NCI-H1105 treated with DMSO at 0.1 percent for 48 hours (cell line): ENCODE measurements around the gene CD79A.
"Not testable (repeated sequence)": the region's sequence is repeated elsewhere in the genome, so short reads cannot be mapped to it uniquely, and the experiment has no call there.

Experiments
- DNase-seq: peaks from one replicate; lab custom pipeline; 2025; lab: John Stamatoyannopoulos, UW

The CD79A gene

DNA sequence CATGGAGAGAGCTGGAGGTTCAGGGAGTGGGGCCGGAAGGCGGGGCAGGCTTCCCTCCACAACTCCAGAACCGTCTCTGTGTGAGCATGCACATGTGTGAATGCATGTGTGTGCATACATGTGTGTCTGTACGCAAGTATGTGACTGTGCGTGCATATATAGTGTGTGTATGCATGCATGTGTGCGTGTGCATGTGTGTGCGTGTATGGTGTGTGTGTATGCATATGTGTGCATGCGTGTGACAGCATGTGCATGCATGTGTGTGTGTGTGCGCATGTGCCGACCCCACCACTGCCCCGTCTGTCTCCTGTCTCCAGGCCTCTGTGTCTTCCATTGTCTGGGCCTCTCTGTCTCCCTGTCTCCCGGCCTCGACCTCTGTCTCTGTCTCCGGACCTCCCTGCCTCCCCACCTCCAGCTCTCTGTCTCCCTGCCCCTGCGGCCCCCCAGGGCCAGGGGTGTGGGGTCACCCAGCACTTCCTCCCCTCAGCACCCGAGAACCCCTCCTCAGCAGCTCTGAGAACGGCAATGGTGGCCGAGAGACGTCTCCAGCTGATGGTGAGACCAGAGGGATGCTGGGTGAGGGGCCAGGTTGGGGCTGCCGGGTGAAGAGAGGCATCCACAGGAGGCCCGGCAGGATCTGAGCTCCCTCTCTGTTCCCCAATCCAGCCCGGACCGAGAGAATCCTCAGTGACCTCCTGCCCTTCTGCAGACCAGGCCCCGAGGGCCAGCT, 28.4 kb downstream of the CD79A start:
- DNase-seq, result no peak

DNA sequence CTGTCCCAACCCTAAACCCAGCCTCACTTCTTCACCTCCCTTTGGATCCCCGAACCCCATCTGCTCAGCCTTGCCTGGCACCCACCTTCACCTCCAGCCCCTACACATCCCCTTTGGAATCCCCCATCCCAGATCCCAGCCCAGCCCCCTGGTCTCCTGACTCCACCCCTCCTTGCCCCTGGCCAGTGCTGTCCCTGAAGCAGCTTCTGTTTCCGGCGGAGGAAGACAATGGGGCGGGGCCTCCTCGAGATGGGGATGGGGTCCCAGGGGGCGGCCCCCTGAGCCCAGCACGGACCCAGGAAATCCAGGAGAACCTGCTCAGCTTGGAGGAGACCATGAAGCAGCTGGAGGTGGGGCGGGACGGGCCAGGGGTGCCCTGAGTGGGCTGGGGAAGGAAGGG, 29.2 kb downstream of the CD79A start:
- DNase-seq, result no peak

DNA sequence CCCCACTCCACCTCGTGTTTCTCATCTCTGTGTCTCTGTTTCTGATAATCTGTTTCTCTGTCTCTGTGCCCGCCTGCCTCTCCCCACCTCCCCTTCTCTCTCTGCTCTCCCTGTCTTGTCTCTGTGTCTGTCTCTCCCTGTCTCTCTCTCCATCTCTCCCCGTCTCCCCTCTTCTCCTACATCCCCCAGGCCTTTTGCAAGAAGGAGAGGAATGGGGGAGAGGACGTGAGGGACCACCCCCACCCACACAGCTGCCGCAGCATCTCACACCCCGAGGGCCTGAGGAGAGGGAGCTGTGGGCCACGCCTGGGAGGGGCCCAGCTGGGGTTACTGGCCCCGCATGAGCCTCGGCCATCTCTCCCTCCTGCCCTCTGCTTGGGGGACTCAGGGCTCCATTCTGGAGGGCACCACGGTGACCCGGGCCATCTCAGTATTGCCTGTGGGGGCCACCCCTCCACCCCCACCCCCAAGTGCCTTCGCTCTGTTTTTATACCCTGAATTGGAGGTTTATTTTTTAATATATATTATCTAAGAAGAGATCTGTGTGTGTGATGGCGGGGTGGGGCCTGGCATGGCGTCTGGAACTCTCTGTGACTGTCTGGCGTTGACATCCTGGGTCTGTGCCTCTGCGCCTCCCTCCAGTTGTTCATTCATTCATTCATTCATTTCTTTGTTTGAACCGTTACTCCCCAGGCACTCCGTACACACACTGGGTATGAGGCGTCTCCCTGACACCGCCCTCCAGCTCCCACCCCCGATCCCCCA, 30.0 kb downstream of the CD79A start:
- DNase-seq, result no peak

DNA sequence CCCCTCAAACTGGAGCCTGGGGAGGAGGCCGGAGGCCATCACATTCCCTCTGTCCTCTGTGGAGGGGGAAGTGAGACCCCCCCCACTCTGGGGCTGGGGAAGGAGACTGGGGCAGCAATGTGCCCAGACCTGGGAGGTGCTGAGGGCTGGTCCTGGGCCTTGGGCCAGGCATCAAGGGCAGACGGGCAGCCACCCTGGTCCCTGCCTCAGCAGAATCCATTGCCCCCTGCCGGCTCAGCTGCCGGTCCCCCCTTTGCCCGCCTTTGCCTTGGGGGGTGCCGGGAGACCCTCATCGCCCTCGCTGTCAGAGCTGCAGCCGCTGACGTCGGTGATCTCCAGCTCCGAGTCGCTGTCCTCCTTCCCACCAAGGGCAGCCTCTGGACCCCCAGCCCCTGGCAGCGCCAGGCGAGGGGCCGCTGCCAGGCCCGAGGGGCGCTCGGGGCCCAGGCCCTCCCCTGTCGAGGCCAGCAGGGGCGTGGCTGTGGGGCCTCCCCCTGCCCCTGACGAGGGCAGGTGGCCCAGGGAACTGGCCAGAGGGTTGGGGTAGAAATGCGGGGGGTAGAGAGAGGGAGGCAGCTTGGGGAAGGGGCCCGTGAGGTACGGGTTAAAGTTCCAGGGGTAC, 31.0 kb downstream of the CD79A start:
- no peak for DNase-seq

DNA sequence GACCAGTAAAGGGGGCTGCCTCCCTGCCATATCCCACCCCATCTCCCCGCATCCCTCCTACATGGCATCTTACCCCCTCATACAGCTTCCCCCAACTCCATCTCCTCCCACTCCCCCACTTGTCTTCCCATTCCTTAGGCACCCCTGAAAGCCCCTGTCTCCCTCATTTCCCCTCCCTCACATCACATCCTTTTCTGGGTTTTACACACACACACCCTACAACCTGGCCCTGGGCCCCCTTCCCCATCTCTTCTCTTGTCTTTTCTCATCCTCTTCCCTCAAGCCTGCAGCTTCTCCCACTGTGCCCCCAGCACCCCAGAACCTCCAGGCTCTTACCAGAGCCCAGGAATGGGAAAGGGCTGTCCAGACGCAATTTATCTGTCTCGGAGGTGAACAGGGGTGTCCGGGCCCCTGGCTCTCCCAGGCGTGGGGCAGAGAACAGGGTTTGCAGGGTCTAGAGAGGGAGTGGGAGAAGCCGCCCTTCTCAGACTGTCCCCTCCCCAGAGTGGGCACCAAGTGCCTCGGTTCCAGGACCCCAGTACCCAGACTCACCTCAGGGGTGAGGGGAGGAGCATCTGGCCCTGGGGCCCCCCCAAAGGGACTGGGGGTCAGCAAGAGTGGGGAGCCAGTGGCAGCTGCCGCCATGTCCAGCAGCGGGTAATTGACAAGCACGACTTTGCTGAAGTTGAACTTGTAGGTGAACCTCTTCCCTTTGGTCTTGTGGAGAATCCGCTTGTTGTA, 31.8 kb downstream of the CD79A start:
- DNase-seq, result no peak

DNA sequence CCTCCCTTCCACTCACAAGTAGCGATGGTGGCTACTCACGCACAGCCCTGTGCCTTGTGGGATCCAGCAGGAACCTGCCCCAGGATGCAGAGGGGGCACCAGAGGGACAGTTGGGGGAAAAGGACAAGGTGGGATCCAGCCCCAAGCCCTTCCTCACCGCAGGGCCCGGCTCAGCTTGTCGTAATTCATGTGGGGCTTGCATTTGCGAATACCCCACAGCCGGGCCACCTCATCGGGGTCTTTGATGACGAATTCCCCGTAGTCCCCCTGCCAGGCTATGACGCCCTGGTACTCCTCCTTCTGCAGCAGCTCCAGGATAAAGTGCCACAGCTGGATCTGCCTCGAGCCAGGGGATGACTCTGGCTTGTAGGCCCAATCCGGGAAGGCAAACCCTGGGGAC, 32.6 kb downstream of the CD79A start:
- DNase-seq, result no peak

DNA sequence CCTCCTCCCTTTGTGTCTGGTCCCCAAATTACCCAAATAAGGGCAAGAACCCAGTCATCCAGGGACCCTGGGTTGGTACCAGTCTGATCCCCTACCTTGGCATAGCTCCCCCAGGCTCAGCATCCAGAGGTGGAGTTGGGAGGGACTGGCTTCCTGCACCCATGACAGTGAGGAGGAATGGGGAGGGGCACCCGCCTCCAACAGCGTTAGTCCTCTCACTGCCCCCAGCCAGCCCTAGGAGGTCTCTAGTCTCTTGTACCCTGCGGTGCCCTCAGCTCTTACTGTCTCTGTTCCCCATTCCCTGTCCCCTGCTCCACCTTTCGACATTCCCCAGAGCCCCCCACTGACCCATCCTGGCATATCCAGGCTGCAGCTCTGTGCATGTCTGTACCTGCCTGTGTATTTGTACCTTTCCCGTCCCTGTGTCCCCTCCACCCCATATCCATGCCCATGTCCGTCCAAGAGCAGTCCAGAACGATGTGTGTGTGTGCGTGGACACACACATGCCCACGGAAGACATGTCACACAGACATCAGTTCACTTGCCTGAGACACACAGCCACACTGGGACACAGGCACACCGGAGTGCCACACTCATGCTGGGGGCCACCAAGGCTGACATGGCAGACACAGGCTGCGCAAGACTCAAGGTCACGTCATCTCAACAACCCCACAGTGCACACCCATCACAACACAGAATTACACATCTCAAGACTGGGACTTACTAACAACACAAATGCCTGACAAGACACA, 33.3 kb downstream of the CD79A start:
- DNase-seq, result no peak

DNA sequence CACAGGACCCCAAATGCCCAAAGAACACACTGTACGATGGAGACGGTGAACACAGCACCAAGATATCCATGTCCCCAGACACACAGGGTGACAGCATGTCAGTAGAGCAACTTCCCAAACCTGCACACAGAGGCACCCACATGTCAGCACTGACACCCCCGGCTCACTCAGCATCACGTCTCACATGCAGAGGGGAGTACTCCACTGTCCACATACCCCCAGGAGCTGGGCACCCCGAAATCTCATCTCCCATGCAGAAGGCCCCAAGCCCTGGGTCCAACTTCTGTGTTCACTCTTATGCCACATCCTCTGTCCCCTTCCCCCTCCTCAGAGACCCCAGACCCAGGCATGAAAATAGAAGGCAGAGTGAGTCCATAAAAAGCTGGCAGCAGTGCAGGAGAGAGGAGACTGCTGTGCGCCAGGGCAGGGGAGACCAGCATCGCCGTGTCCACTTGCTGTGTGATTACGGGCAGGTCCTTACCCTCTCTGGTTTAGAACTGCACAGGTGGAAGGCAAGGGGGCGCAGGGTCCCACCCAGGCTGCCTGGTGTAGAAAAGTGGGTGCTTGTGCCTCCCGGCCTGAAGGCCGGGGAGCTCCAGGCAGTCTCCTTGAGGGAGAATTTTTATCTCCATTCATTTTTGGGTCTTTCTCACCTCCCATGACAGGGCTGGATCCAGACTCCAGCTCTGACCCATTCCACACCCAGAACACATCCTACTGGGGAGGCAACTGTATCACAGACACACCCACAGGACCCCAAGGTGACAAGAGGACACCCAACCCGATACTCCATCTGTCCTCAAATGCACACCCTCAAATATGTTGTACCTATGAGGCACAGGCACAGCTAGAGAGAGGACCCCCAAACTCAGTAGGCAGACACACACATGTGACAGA, 34.2 kb downstream of the CD79A start:
- DNase-seq, result no peak

DNA sequence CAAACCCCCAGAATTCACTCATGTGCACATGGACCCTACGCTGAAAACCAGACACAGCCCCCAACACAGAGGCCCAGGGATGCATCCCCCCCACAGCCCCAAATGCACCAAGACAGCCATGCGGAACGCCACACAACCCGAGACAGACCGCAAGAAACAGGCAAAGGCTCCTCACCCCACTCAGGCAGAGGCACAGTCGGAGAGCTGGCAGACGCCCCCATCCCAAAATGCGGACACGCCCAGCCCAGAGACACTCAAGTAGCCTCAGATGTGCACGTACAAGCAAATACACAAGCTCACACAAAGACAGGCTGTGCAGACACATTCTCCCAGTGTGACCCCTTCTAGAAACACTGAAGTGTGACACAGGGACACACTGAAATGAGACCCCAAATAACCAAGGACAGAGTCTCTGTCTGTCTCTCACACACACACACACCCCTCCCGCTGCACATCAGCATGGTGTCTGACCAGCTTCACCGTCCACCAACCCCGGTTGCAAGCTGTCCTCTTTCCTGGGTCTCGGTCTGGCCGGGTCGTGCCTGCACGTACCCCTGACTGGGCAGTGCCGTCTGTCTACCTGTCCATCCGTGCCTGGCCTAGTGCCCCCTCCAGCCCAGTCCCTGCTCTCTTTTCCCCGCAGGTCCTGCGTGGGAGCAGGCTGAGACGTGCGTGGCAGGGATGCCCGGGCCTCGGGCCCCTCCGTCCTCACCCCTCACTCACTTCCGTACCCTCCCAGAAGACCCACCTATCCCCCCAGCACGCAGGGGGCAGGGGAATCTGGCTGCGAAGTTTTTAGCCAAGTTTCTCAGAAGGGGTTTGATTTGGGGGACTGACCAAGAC, 35.0 kb downstream of the CD79A start:
- DNase-seq, result no peak

DNA sequence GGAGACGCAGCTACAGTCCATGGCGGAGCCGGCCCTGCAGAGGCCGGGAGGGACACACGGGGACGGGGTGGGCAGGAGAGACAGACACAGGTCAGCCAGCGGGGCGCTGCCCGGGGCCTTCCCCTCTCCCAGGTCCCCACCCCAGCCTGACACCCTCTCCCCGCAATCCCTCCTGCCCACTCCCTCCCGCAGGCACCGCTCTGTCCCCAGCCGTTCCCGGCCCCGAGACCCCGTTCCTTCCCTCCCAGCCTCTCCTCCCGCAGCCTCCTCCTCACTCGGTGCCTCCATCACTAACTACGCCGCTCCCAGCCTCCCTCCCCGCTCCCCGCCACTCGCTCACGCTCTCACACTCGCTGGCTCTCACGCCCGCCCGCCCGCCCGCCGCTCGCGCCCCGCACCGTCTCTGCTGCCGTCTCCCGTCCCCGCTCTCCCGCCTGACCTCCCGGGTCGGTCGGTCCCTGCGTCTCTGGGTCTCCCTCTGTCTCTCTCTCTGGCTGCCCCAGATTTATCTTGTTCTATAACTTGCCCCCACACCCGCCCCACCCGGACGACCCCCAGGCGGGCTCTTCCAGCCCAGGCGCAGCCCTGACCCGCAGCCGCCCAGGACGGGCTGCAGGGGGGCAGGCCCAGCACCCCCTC, 35.9 kb downstream of the CD79A start:
- no peak for DNase-seq

DNA sequence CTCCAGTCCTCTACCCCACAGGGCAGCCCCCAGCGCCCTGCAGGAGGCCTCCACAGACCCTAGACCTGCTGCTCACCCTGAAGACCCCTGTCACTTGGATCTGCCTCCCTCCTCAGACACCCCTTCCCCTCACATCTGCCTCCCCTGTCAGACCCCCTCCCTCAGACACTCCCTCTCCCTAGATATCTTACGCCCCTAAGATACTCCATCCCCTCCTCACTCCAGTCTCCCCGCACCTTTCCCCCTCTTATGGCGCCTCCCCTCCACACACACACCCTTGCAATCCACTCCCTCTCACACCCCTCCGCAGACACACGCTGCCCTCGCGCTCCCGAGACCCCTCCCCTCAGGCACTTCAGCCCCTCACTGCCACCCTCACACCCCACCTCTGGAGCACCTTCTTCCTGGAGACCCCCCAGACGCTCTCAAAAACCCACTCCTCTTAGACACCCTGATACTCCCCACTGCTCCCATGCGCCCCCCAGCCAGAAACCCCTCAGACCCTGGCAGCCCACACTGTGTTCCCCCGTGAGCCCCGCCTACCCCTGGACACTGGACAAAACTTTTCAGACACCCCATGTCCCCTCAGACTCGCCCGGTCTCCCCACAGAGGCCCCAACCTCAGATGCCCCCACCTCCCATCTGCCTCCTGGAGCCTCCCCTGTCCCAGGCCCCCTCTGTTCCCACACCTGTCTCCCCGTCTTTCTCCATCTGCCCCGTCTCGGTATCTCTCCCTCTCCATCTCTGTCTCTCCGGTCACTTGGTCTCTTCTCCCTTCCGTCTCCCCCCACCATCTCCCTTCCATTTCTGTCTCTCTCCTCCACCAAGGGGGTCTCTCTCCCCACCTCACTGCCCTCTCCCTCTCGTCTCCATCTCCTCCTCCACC, 36.7 kb downstream of the CD79A start:
- no peak for DNase-seq

DNA sequence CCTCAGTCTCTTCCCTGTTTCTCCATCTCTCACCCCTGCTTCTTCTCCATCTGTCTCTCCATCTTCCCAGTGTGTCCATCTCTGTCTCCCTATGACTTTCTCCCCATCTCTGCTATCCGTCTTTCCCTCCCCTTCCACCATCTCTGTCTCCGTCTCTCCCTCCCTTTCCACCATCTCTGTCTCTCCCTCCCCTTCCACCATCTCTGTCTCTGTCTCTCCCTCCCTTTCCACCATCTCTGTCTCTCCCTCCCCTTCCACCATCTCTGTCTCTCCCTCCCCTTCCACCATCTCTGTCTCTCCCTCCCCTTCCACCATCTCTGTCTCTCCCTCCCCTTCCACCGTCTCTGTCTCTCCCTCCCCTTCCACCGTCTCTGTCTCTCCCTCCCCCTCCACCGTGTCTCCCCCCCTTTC, 37.4 kb downstream of the CD79A start:
- DNase-seq, result not testable (repeated sequence)

DNA sequence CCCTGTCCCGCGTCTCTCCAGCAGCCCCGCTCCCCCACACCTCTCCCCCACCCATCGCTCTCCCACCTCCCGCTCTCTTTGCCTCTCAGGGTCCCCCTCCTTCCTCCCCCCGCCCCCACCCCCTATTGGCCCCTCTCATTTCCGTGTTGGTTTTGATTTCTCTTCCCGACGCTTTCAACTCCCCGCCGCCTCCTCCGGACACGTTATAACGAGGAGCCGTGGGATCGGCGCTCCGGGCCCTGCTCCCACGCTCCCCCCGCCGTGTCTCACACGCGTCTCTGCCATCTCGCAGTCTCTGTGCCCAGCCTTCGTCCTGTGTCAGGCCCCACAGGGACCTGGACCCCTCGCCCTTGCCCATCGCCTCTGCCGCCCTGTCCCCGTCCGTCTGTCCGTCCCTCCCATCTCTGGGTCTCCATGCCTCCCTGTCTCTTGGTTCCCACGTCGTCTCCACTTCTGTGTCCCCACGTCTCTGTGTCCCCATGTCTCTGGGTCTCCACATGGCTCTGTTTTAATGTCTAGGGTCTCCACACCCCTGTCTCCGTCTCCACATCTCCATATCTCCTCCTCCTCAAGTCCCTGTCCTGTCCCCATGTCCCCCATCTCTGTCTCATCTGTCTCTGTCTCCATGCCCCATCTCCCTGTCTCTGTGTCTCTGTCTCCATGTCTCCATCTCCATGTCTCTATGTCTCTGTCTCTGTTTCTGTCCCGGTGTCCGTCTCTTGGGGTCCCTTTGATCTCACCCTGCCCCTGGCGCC, 38.1 kb downstream of the CD79A start:
- DNase-seq, result no peak

DNA sequence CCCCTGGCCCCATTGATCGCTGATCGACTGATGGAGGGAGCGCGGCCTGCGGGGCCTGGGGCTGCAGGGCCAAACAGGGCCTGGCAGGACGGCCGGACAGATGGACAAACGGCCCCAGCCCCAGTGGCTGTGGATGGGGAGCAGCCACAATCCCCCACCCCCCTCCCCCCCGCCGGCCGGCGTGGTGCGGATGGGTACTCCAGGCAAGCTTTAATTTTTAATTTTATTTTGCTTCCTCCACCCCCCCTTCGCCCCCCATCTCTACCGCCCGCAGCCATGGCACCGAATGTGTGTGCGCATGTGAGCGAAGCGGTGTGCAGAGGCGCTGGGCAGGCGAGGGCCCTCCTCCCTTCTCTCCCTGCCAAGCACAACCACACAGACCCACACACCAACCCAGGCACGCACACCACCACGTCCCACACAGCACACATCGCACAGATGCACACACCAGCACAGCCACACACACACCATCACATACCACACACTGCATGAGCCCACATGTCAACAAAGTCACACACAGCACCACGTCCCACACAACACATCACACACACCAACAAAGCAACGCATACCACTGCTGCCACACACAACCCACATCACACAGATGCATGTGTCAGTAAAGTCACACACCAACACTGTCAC, 38.8 kb downstream of the CD79A start:
- DNase-seq, result no peak

DNA sequence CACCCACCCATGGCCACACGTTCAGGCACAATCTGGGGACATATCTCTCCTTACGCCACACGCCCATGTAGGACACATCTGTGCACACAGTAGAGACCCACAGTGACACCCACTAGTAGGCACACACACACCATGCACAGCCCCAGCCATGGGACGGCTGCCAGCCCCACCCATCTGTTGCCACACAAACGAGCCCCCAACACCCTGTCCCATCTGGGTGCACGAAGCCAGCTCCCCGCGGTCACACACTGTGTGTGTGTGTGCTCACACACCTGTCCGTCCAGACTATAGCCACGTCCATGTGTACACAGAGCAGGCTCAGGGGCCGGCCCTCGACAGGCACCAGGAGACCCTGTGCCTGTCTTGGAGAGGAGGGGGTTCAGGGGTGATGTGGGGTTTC, 40.6 kb downstream of the CD79A start:
- no peak for DNase-seq

DNA sequence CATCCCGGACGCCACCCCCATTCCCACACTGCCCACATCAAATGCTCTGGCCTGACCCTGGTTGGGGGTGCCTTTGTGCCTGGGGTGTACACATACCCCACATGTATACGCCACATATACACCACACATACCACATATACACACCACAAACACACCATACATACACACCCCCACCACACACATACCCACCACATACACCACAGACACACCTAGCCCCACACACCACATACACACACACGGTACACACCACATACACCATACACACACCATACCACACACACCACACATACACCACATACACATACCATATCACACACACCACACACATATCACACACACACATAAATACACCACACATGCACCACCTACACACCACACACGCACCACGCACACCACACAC, 41.0 kb downstream of the CD79A start:
- no peak for DNase-seq

DNA sequence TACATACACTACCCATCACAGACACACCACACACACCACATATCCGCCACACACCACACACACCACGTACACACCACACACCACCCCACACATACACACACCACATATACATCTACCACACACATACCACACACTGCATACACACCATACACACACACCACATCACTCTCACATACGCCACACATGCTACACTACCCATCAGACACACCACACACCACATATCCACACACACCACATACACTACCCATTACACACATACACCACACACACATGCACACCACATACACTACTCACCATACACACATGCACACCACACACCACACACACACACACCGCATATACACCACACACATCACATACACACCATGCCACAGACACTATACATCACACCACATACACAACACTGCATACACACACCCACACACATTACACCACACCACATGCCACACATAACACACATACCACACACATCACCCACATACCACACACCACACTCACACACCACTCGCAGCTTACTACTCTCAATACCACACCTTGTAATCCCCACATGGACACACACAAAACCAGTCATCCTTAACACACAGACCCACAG, 41.7 kb downstream of the CD79A start:
- no peak for DNase-seq
